ENCODE measurements around the gene LRCH4. TPM values are rescaled to one million over a fixed set of nuclear protein-coding genes. Genes with fewer than 3 reads are reported as not detected.

Gene LRCH4
- total and polyA plus RNA-seq, 9 of the 15 experiments (the other 6 are each of a cell fraction or from before 2014, with no cell fraction given): 0.06 to 63.3 (median 15.0) TPM

GRCh38 chr7:100632951-100633717, 47.2 kb upstream of the LRCH4 start (continued):
- TF ChIP-seq DEAF1 (CRISPR knock-in tag; IDR thresholded peaks at IDR 0.05): no peak

GRCh38 chr7:100630066-100630465, 44.1 kb upstream of the LRCH4 start:
- H3K9me1 ChIP-seq (ENCODE audit: control insufficient read depth, insufficient read depth, low read length): no peaks in the 10 kb centered on the region
- no peak for ATAC-seq
- no peak for TF ChIP-seq POLR3A (IDR thresholded peaks at IDR 0.05; ENCODE audit: borderline replicate concordance, extremely low read depth, insufficient read depth, insufficient read length)
- 0 out of 4 replicates have a peak, but pooled peaks of 1 of the 2 experiments have one; percentile 11 for TF ChIP-seq HDAC1 (IDR thresholded peaks at IDR 0.05)
- peak; percentile 25; the same call in 1 of the 2 replicates for TF ChIP-seq ZNF512 (tag; IDR thresholded peaks at IDR 0.05)
- 0 out of 2 replicates have a peak, but pooled peaks have one; percentile 39 for TF ChIP-seq ZBTB2 (IDR thresholded peaks at IDR 0.05)
- TF ChIP-seq TBL1XR1 (IDR thresholded peaks at IDR 0.05; ENCODE audit: low read length in 2 of 2): no peak
- no peak overlapping the region for H3K27ac ChIP-seq (ENCODE audit: extremely low read depth, low read depth, low read length)
- no TSS peak for BruUV-seq (replicated peaks)
- 93% methylated on average over 4 of the region's 4 CpGs for WGBS (ENCODE audit: insufficient coverage, low coverage, missing lambda C conversion rate)
- intact Hi-C loops (cut with micrococcal nuclease): no loop called here
- in situ Hi-C loops (cut with MboI): no loop called here
- H2AFZ ChIP-seq (ENCODE audit: low read depth, low read length): no peak overlapping the region
- no peak overlapping the region for H3K9ac ChIP-seq (ENCODE audit: insufficient read depth in 1 of 2, low read depth in 2 of 2, low read length in 2 of 2)
- FAIRE-seq: no peak
- H3K4me3 ChIP-seq: no peak overlapping the region
- H4K20me1 ChIP-seq (replicated peaks; ENCODE audit: control insufficient read depth, insufficient read depth, low read length): peaks cover 6% of the 10 kb centered on the region
- POLR2A ChIA-PET: interaction anchor here (0.5 to 3.5 kb wide), 9 partner anchors 10 to 123 kb away, joined by 3 to 22 read pairs (median 3); partner anchors contain the start of gene GNB2
- peaks cover 10 to 38% of the 10 kb centered on the region in 2 experiments for H3K4me1 ChIP-seq (replicated peaks in 1 of 2; ENCODE audit: control insufficient read depth in 2 of 2, insufficient read depth in 2 of 2, low read length in 2 of 2)
- DNase-seq (ENCODE audit: extremely low read depth in 1 of 4, low spot score in 3 of 4): no peak
- H3K27me3 ChIP-seq (ENCODE audit: control insufficient read depth in 2 of 2, insufficient read depth in 2 of 2, low read length in 2 of 2): no peaks in the 10 kb centered on the region
- H3K36me3 ChIP-seq (ENCODE audit: control insufficient read depth, insufficient read depth, low read length): peaks cover 83% of the 10 kb centered on the region
- H3K9me3 ChIP-seq (replicated peaks; ENCODE audit: control insufficient read depth, insufficient read depth, low read depth, low read length): no peaks in the 10 kb centered on the region
- CTCF ChIA-PET (ENCODE audit: low intra/inter-chr PET ratio): interaction anchor here (1.2 kb wide), 1 partner anchor 61 kb away, joined by 6 read pairs; no protein-coding TSS in a partner anchor
- no peak overlapping the region for H3K4me2 ChIP-seq (ENCODE audit: insufficient read depth, low read length)
- H3K79me2 ChIP-seq (ENCODE audit: control insufficient read depth, insufficient read depth, low read length): peaks cover 17% of the 10 kb centered on the region; the same call in 2 of the 3 replicates

Measured in K562 (cell line).